Measurements from ENCODE around the gene TMEM204. TPM values are rescaled to one million over a fixed set of nuclear protein-coding genes. Genes with fewer than 3 reads are reported as not detected.

TMEM204 gene
- total RNA-seq, 1 donor from 2014 or later: 23.1 TPM

GRCh38 chr16:1538804-1539520 lies 5.5 kb downstream of the TMEM204 start:
- no peak for DNase-seq (ENCODE audit: low spot score)

GRCh38 chr16:1539720-1540555 lies 6.5 kb downstream of the TMEM204 start:
- no peak for DNase-seq (ENCODE audit: low spot score)

- DNase-seq (ENCODE audit: low spot score): no peak
Observed at GRCh38 chr16:1540556-1540855, 7.0 kb downstream of the TMEM204 start.

- DNase-seq (ENCODE audit: low spot score): no peak
Observed at GRCh38 chr16:1541293-1542165, 8.1 kb downstream of the TMEM204 start.

GRCh38 chr16:1542166-1542500 lies 8.7 kb downstream of the TMEM204 start:
- DNase-seq (ENCODE audit: low spot score): no peak

GRCh38 chr16:1542533-1542932 lies 9.1 kb downstream of the TMEM204 start:
- DNase-seq (ENCODE audit: low spot score): no peak

GRCh38 chr16:1543085-1543896 lies 9.8 kb downstream of the TMEM204 start:
- DNase-seq (ENCODE audit: low spot score): peak; percentile 46

- no peak for DNase-seq (ENCODE audit: low spot score)
Observed at GRCh38 chr16:1545044-1546040, 11.9 kb downstream of the TMEM204 start.

GRCh38 chr16:1546430-1546829 lies 13.0 kb downstream of the TMEM204 start:
- no peak for DNase-seq (ENCODE audit: low spot score)

GRCh38 chr16:1548233-1548632 lies 14.8 kb downstream of the TMEM204 start:
- DNase-seq (ENCODE audit: low spot score): no peak

GRCh38 chr16:1548727-1549126 lies 15.3 kb downstream of the TMEM204 start:
- no peak for DNase-seq (ENCODE audit: low spot score)

- DNase-seq (ENCODE audit: low spot score): no peak
Observed at GRCh38 chr16:1550069-1550468, 16.6 kb downstream of the TMEM204 start.

GRCh38 chr16:1550696-1551095 lies 17.2 kb downstream of the TMEM204 start:
- no peak for DNase-seq (ENCODE audit: low spot score)

GRCh38 chr16:1551166-1551565 lies 17.7 kb downstream of the TMEM204 start:
- DNase-seq (ENCODE audit: low spot score): no peak

GRCh38 chr16:1552129-1552528 lies 18.7 kb downstream of the TMEM204 start:
- DNase-seq (ENCODE audit: low spot score): no peak

GRCh38 chr16:1553946-1554825 lies 20.7 kb downstream of the TMEM204 start:
- no peak for DNase-seq (ENCODE audit: low spot score)

- DNase-seq (ENCODE audit: low spot score): no peak
Observed at GRCh38 chr16:1554826-1555445, 21.5 kb downstream of the TMEM204 start.

- no peak for DNase-seq (ENCODE audit: low spot score)
Observed at GRCh38 chr16:1556254-1556653, 22.8 kb downstream of the TMEM204 start.

- DNase-seq (ENCODE audit: low spot score): no peak
Observed at GRCh38 chr16:1557074-1557473, 23.6 kb downstream of the TMEM204 start.
